OCI-LY1 (cell line): ENCODE results near the gene DMRT2.

Source experiments
- EZH2 ChIP-seq: fragments of 200-600 bp; sonication (generic), shearing (Covaris generic); IDR thresholded peaks from 2 replicates; pipeline ENCODE4 v1.8.0; 2017; ENCODE audit warnings: borderline replicate concordance, mixed run types, mild to moderate bottlenecking, antibody characterized with exemption, low read length, moderate library complexity, mixed read lengths
- TF ChIP-seq, protein P1 (sequence below): fragments of 200-600 bp; sonication (generic), shearing (Covaris generic); IDR thresholded peaks from 2 replicates; pipeline ENCODE4 v1.5.1; 2017; ENCODE audit warnings: mild to moderate bottlenecking, antibody characterized with exemption, low read length, moderate library complexity, mixed read lengths

DNA sequence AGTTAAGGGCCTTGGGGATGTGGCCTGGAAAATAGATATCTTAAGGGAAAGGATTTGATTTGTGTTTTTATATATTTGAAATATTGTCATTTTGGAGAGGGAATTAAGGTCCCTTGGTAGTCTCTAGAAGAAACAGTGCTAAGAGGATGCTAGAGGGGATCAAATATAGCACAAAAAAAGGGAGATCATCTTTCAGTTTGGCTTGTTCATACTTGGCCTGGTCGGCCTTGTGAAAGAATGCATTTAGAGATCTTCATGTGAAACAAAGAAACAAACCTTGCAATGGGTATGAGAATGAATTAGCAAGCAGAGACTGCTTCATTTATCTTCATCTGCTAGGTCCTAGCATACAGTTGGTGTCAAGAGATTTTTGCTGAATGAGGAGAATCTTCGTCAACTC lies 15.0 kb downstream of the DMRT2 start:
- TF ChIP-seq, protein P1, sequence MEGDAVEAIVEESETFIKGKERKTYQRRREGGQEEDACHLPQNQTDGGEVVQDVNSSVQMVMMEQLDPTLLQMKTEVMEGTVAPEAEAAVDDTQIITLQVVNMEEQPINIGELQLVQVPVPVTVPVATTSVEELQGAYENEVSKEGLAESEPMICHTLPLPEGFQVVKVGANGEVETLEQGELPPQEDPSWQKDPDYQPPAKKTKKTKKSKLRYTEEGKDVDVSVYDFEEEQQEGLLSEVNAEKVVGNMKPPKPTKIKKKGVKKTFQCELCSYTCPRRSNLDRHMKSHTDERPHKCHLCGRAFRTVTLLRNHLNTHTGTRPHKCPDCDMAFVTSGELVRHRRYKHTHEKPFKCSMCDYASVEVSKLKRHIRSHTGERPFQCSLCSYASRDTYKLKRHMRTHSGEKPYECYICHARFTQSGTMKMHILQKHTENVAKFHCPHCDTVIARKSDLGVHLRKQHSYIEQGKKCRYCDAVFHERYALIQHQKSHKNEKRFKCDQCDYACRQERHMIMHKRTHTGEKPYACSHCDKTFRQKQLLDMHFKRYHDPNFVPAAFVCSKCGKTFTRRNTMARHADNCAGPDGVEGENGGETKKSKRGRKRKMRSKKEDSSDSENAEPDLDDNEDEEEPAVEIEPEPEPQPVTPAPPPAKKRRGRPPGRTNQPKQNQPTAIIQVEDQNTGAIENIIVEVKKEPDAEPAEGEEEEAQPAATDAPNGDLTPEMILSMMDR: no peak
- no peak for TF ChIP-seq EZH2
